GM10266 (cell line): ENCODE data around the gene CCDC186.
"Not testable (repeated sequence)": the region's sequence is repeated elsewhere in the genome, so short reads cannot be mapped to it uniquely, and the experiment has no call there.

ENCODE experiments used
- DNase-seq: peaks from one replicate; pipeline ENCODE4 v3.0.0; 2012; ENCODE audit errors: extremely low spot score
- TF ChIP-seq, protein P1 (sequence below): IDR thresholded peaks from 2 replicates; pipeline ENCODE4 v1.5.1; 2012; ENCODE audit warnings: mild to moderate bottlenecking, low read depth; ENCODE audit not compliant: control insufficient read depth, insufficient read depth; ENCODE audit errors: missing control alignments

Gene CCDC186

DNA sequence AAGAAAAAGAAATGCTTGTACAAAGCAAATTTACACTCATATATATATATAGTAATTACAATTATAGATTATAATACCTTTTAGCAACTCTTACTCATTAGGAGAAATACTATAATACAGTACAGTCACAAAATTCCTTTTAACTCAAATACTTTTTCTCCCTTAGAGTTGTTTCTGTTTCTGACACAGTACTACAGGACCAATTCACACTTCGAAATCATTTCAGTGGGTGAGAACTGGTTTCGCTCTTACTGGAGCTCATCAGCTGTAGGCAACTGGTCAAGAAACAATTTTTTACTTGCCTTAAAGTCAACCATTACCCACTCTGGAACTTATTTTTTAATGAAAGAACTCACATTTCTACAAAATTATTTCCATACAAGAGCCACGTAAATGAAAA lies 6.0 kb downstream of the CCDC186 start:
- TF ChIP-seq, protein P1, sequence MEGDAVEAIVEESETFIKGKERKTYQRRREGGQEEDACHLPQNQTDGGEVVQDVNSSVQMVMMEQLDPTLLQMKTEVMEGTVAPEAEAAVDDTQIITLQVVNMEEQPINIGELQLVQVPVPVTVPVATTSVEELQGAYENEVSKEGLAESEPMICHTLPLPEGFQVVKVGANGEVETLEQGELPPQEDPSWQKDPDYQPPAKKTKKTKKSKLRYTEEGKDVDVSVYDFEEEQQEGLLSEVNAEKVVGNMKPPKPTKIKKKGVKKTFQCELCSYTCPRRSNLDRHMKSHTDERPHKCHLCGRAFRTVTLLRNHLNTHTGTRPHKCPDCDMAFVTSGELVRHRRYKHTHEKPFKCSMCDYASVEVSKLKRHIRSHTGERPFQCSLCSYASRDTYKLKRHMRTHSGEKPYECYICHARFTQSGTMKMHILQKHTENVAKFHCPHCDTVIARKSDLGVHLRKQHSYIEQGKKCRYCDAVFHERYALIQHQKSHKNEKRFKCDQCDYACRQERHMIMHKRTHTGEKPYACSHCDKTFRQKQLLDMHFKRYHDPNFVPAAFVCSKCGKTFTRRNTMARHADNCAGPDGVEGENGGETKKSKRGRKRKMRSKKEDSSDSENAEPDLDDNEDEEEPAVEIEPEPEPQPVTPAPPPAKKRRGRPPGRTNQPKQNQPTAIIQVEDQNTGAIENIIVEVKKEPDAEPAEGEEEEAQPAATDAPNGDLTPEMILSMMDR = no peak

DNA sequence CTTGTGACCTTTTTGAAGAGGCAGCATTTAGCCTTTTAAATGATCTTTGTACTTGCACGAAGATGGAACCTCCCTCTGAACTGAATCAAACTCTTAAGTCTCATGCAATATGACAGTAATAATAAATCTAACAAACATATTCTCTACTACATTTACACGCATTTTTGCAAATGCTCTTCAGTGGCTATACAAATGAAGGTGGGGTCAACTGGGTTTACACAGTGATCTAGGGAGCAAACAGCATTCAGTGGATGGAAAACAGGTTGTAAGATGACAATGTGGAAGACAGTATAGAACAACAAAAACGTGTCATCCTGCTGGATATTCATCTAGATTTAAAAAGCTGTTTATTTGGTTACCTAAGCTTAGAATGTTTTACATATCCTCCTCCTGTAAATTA lies 7.5 kb downstream of the CCDC186 start:
- DNase-seq = no peak
- TF ChIP-seq, protein P1 = no peak

More for the DNA sequence above, 6.0 kb downstream of the CCDC186 start:
- no peak for DNase-seq

DNA sequence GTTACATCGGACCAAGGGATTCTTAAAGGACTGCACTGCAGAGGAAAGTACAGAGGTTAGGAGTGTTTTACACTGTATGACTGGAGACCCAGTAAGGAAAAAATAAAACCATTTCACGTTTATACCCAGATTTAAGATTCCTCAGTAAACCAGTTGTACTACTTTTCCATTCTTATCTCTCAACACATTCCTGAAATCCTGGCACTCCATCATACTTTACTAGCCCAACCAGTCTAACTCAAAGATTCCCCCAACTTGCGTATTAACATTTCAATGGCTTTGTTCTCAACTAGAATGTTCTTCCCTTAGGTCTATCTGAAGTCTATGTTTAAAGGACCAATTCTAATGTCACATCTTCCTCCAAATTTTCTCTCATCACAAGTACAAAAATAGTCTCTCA lies 8.0 kb downstream of the CCDC186 start:
- DNase-seq = no peak
- TF ChIP-seq, protein P1 = no peak

DNA sequence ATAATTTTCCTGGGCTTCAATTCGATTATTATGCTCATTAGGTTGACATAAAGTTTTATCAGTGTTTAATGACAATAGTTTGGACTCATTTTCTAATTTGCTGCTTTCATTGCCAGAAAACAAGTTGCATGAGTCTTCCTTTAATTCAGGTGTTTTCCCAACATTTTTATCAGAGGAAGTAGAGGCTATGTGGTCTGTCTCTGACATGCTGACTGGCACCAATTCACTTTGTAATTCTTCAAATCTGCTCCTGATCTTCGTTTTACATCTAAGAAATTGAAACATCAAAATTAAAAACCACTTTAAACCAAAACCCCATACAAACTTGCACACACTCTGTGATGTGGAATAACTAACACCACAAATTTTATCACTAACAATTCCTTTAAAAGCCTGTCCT lies 10.9 kb downstream of the CCDC186 start:
- no peak for DNase-seq
- TF ChIP-seq, protein P1 = no peak

DNA sequence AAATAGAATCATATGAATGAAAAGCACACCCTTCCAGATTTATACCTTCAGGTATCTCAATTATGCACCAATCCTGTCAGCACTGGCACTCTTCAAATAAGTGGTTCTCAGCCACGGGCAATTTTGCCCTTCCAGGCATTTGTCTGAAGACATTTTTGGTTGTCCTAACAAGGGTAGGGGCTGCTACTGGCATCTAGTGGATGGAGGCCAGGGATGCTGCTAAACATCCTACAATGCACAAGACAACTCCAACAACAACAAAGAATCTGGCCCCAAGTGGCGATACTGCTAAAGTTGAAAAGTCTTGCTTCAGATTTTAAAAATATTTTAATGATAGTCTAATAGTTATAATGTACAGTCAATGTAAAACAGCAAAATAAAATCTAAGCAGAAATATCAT lies 16.1 kb downstream of the CCDC186 start:
- TF ChIP-seq, protein P1 = no peak
- no peak for DNase-seq

DNA sequence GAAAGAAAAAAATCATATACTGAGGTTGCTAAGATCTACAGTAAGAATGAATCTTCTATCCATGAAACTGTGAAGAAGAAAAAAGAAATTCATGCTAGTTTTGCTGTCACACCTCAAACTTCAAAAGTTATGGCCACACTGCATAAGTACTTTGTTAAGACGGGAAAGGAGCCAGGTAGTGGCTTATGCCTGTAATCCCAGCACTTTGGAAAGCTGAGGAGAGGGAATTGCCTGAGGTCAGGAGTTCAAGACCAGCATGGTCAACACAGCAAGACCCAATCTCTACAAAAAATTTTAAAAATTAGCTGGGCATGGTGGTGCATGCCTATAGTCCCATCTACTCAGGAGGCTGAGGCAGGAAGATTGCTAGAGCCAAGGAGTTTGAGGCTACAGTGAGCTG lies 22.1 kb downstream of the CCDC186 start:
- TF ChIP-seq, protein P1 = no peak
- DNase-seq = no peak

DNA sequence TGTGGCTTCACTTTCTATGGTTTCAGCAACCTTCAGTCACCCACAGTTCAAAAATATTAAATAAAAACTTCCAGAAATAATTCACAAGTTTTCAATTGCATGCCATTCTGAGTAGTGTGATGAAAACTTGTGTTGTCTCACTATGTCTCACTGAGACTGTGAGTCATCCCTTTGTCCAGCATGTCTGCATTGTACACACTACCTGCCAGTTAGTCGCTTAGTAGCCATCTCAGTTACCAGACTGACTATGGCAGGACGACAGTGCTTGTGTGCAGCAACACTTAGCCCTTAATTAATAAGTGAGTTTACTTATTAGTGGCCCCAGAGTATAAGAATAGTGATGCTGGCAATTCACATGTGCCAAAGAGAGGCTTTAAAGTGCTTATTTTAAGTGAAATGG lies 22.5 kb downstream of the CCDC186 start:
- DNase-seq = no peak
- TF ChIP-seq, protein P1 = no peak

DNA sequence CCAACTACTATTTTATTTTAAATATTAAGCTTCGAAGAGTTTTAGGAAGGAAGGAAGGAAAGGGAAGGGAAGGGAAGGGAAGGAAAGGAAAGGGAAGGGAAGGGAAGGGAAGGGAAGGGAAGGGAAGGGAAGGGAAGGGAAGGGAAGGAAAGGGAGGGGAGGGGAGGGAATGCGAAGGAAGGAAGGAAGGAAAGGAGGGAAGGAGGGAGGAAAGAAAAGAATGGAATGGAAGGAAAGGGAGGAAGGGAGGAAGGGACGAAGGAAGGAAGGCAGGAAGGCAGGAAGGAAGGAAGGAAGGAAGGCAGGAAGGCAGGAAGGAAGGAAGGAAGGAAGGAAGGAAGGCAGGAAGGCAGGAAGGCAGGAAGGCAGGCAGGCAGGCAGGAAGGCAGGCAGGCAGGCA lies 24.5 kb downstream of the CCDC186 start:
- DNase-seq = not testable (repeated sequence)
